Measurements from ENCODE around the gene SLC44A4.

- TF ChIP-seq CTCF (IDR thresholded peaks at IDR 0.05 in 4 of 5, conservative IDR thresholded peaks at IDR 0.05 in 1 of 5) (no peak), POLR2A (IDR thresholded peaks at IDR 0.05) (no peak)
Measured at GRCh38 chr6:31877125-31877650, 1.6 kb downstream of the SLC44A4 start.
